AG04449 (cell line): Measurements from ENCODE around the gene IQSEC3.

Experiments used
- CTCF ChIA-PET: fragments of 350-600 bp; formaldehyde crosslinking; extraction: SDS; loops from one replicate; lab custom pipeline; 2021; ENCODE audit warnings: antibody characterized with exemption; lab: Yijun Ruan, JAX
- POLR2A ChIA-PET: fragments of 400-600, 350-600 bp; formaldehyde crosslinking; extraction: SDS; loops from one replicate; lab custom pipeline; 2020; ENCODE audit warnings: antibody characterized with exemption, inconsistent platforms; lab: Yijun Ruan, JAX
- DNase-seq: peaks from one replicate; pipeline ENCODE4 v3.0.0-alpha.2; 2010; ENCODE audit warnings: low read depth, low spot score
- H3K4me3 ChIP-seq: 2 replicates; pipeline ENCODE4 v1.5.1; 2011; ENCODE audit warnings: low read depth, mild to moderate bottlenecking, control low read depth, low read length
- TF ChIP-seq, protein P1 (sequence below): IDR thresholded peaks from one replicate; pipeline ENCODE4 v1.5.1; 2011; ENCODE audit warnings: mild to moderate bottlenecking, moderate library complexity, low read length, control low read depth, inconsistent platforms; ENCODE audit not compliant: insufficient read depth; ENCODE audit errors: missing control alignments

The IQSEC3 gene

DNA sequence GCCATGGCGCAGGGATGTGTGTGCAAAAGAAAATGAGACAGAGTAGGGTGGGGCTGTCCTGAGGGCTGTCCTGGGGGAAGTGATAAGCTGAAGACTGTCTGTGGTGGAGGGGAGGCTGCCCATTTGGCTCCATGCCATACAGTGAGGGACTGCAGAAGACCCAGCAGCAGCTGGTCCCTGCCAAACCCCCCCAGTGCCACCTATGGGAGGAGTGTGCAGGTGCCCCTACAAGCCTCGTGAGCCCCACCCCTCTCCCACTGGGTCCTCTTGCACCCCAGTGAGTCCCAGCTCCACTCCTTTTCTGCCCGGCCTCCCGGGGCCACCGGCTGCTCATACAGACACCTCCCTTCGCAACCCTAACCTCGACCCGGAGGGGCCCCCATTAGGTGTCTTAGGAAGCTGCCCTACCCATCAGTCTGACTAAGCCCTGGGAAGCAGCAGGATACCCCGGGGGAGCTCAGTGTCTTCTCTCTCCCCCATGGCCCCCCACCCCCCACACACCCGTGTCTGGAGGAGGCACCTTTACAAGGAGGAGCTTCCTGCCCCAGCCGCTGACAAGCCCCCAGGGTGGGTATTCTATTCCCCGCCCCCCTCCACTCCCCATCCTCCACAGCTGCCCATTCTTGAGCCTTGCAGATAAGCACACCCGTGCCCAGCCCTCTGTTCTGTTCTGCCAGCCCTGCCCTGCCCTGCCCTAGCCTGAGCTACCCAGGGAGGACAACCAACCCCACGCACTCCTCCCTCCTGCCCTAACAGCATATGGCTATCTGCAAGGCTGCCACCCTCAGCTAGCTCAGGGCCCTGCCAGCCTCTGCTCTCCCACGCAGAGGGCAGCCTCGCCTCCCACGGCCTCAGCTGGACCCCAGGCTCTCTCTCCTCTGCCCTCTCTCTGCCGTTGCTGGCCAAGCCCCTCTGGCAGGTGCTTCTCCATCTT lies 105.4 kb downstream of the IQSEC3 start:
- DNase-seq, result no peak
- ChIA-PET CTCF (interaction anchor here (0.6 to 2.2 kb wide), 5 partner anchors 17 to 54 kb away, joined by 3 to 9 read pairs (median 3); no protein-coding TSS in a partner anchor), POLR2A (no interaction called here)
- no peak overlapping the region for H3K4me3 ChIP-seq
- TF ChIP-seq, protein P1, sequence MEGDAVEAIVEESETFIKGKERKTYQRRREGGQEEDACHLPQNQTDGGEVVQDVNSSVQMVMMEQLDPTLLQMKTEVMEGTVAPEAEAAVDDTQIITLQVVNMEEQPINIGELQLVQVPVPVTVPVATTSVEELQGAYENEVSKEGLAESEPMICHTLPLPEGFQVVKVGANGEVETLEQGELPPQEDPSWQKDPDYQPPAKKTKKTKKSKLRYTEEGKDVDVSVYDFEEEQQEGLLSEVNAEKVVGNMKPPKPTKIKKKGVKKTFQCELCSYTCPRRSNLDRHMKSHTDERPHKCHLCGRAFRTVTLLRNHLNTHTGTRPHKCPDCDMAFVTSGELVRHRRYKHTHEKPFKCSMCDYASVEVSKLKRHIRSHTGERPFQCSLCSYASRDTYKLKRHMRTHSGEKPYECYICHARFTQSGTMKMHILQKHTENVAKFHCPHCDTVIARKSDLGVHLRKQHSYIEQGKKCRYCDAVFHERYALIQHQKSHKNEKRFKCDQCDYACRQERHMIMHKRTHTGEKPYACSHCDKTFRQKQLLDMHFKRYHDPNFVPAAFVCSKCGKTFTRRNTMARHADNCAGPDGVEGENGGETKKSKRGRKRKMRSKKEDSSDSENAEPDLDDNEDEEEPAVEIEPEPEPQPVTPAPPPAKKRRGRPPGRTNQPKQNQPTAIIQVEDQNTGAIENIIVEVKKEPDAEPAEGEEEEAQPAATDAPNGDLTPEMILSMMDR, result no peak

DNA sequence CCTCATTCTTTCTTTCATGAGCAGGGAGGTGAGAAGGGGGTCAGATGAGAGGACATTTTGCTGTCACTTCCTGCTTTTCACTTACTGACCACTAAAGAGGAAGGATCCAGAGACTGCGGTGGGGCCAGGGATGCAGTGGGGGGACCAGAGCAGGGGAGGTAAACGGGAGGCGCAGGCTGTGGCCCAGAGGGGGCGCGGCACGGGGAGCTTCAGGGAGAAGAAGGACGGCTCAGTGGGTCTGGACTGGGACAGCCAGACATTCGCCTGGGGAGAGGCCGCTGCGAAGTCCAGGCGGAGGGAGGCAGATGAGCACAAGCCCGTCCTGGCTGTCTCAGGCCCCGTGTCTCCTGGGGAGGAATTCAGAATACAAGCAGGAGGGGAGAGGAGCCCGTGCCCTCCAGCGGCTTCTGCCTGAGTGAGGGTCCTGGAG lies 106.2 kb downstream of the IQSEC3 start:
- ChIA-PET CTCF (interaction anchor here (0.6 to 2.2 kb wide), 3 partner anchors 16 to 20 kb away, joined by 3 to 9 read pairs (median 4); no protein-coding TSS in a partner anchor), POLR2A (no interaction called here)
- TF ChIP-seq, protein P1, result no peak
- H3K4me3 ChIP-seq, result no peak overlapping the region
- no peak for DNase-seq

DNA sequence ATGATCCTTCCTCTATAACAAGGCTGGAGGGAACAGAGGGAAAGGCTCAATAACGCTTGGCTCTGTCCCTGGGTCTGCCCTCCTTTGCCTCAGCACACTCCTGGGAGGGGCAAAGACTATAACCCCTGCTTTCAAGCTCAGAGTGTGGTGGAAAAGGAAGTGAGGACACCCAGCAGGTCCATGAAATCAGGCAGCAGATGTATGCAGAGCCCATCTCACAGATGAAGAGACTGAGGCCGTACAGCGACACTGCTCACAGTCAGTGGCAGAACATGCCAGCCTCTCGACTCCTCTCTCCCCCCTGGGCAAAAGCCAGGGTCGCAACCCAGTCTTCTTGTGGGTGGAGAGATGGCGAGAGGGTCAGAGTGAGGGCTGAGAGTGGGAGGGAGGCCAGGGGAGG lies 107.6 kb downstream of the IQSEC3 start:
- DNase-seq, result no peak
- H3K4me3 ChIP-seq, result no peak overlapping the region
- ChIA-PET POLR2A (no interaction called here), CTCF (interaction anchor here (0.7 to 1.3 kb wide), 3 partner anchors 12 to 15 kb away, joined by 3 to 4 read pairs (median 3); no protein-coding TSS in a partner anchor)
- TF ChIP-seq, protein P1, result no peak

DNA sequence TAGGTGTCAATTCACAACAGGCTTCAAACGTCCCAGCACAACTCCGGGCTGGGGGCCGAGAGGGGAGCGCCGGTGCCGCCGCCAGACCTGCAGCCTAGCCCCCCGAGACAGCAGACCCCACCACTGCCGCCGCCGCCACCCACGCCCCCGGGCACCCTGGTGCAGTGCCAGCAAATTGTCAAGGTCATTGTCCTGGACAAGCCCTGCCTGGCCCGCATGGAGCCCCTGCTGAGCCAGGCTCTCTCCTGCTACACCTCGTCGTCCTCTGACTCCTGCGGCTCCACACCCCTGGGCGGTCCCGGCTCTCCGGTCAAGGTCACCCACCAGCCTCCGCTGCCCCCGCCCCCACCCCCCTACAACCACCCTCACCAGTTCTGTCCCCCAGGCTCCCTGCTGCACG lies 108.0 kb downstream of the IQSEC3 start:
- POLR2A ChIA-PET, result no interaction called here
- TF ChIP-seq, protein P1, result no peak
- H3K4me3 ChIP-seq, result no peak overlapping the region
- DNase-seq, result no peak
- CTCF ChIA-PET, result interaction anchor here (6.8 kb wide), 1 partner anchor 14 kb away, joined by 44 read pairs; no protein-coding TSS in a partner anchor

DNA sequence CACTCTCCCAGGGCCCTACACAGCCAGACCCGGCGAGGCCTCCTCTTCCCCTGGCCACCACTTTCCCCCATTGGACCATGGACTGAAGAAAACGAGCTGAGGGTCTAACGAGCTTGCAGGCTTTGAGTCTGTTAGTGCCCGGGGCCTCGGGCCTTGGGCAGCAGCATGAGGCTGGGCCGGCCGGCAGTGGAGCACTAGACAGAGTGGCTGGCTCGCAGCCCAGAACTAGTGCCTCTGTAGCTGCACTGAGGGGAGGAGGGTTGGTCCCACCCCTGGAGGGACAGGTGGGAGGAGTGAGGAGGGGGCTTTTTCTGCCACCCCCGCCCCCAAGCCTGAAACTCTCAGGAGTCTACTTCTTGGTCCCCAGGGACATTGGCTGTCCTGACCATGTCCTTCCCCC lies 108.7 kb downstream of the IQSEC3 start:
- ChIA-PET POLR2A (no interaction called here), CTCF (interaction anchor here (0.9 to 6.8 kb wide), 2 partner anchors 14 to 22 kb away, joined by 5 to 44 read pairs; no protein-coding TSS in a partner anchor)
- no peak for DNase-seq
- TF ChIP-seq, protein P1, result no peak
- no peak overlapping the region for H3K4me3 ChIP-seq

DNA sequence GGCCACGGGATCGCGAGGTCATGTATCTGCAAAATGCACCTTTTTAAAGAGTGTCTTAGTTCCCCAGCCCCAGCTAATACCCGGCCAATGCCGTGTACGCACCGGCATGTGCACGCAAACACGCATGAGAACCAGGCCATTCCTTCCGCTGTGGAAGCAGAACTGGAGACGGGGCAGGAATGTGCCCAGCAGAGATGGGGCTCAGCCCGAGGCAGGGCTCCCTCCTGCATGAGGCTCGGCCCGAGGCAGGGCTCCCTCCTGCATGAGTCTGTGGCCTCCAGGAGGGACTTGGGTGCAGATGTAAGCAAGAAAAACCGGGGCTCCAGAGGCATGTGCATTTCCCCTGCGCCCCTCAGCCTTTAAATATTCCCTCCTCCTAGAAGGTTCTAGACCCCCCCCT lies 109.2 kb downstream of the IQSEC3 start:
- TF ChIP-seq, protein P1, result no peak
- ChIA-PET CTCF (interaction anchor here (0.9 to 6.8 kb wide), 2 partner anchors 13 to 22 kb away, joined by 5 to 44 read pairs; no protein-coding TSS in a partner anchor), POLR2A (no interaction called here)
- no peak for DNase-seq
- no peak overlapping the region for H3K4me3 ChIP-seq
